A549 treated with DMSO at 1 μM for 4 hours (cell line): ENCODE data around the gene OR13C9. TPM values are rescaled to one million over a fixed set of nuclear protein-coding genes. Genes with fewer than 3 reads are reported as not detected.

Source experiments
- total RNA-seq: library from RNA; stranded (reverse); fragments of 200-300 nt; extraction: Qiagen RNA extraction; gene quantifications from 5 replicates; pipeline ENCODE4 v1.2.3, GENCODE V29; 2022; ENCODE audit warnings: low read depth

OR13C9 gene
- not detected in 5 replicates for total RNA-seq

GRCh38 chr9:104618104-104618503 lies at the start of gene OR13C9:
TSS of gene OR13C9 (minus strand) at chr9:104618204. CDS start at chr9:104618204, 0 bp downstream.

DNA sequence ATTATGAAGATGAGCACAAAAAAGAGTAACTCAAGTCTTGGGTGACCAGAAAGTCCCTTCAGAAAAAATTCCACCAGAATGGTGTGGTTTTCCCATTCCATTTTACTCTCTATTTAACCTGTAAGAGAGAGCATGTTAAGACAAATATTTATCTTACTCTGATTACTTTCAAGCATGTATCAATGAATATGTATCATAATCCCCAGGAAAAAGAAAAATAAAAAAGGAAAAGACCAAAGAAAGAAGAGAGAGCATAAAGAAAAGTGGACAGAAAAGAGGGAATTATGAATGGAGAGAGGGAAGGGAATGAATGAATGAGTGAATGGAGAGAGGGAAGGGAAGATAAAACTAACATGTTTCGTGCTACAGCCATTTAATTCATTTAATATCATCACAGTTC lies 12.5 kb downstream of the OR13C9 start, which contains the start of gene OR13C2:
TSS of gene OR13C2 (minus strand) at position 101 of the 400 bp plus-strand sequence. CDS start at position 101, 0 bp downstream.

GRCh38 chr9:104599313-104599712 lies 18.7 kb downstream of the OR13C9 start, which contains the start of gene OR13C5:
TSS of gene OR13C5 (minus strand) at chr9:104599413. CDS start at chr9:104599413, 0 bp downstream.

DNA sequence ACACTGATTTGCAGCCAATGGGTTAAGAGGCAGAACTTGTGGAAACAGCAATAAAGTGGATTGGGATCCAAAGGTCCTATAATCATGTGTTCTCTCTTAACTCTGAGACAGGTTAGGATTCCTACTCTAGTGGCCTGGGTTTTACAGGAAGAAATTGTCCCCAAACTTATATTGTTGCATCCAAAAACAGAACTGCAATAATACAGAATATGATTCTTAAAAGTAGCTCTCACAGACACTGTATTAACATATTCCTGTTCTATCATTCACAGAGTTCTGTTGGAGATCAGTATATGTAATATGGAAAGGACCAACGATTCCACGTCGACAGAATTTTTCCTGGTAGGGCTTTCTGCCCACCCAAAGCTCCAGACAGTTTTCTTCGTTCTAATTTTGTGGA lies 49.1 kb downstream of the OR13C9 start, which contains the start of gene OR13C8:
TSS of gene OR13C8 (plus strand) at position 301 of the 400 bp plus-strand sequence. CDS start at position 301, 0 bp downstream.

Other genes with a start within 250 kb of the OR13C9 start
- gene OR13F1, start 113.9 kb downstream of the OR13C9 start, total RNA-seq = not detected in 5 replicates
- gene OR13C4, start 91.0 kb downstream of the OR13C9 start, total RNA-seq = not detected in 5 replicates
- gene OR13C3, start 81.3 kb downstream of the OR13C9 start, total RNA-seq = not detected in 5 replicates
- not detected in 5 replicates for gene OR13C8, start 49.0 kb downstream of the OR13C9 start, total RNA-seq
- gene OR13C5, start 18.8 kb downstream of the OR13C9 start, total RNA-seq = not detected in 5 replicates
- not detected in 5 replicates for gene OR13C2, start 12.6 kb downstream of the OR13C9 start, total RNA-seq
- gene OR13D1, start 76.3 kb upstream of the OR13C9 start, total RNA-seq = not detected in 5 replicates
- 10.7 to 17.1 TPM (median 13.8 TPM) in 5 replicates for gene NIPSNAP3A, start 129.5 kb upstream of the OR13C9 start, total RNA-seq
- gene NIPSNAP3B, start 145.9 kb upstream of the OR13C9 start, total RNA-seq = 0.50 to 1.3 TPM (median 0.69 TPM) in 5 replicates